GM12878 (cell line): ENCODE data around the gene OR2W1. TPM values are rescaled to one million over a fixed set of nuclear protein-coding genes. Genes with fewer than 3 reads are reported as not detected.

ENCODE experiments used
- ATAC-seq: fragments of 200-7000 bp; cut with Tn5 transposase; 3 replicates; pipeline ENCODE4 v1.9.1; 2020; ENCODE audit warnings: mild to moderate bottlenecking, moderate library complexity
- BruUV-seq: library from RNA; stranded (reverse); fragments of 400-500 nt; replicated peaks from 2 replicates; lab custom pipeline; 2021; lab: Mats Ljungman, UMichigan
- CTCF ChIA-PET: fragments of 300-600 bp; sonication (Branson Sonifier 250); formaldehyde crosslinking; extraction: SDS; loops from one replicate; lab custom pipeline; 2021; ENCODE audit warnings: inconsistent platforms; lab: Yijun Ruan, JAX
- POLR2A ChIA-PET: fragments of 350-600 bp; formaldehyde crosslinking; extraction: SDS; loops from one replicate; lab custom pipeline; 2021; ENCODE audit warnings: inconsistent platforms; lab: Charles Lee
- RAD21 ChIA-PET: fragments of 300-600 bp; sonication (Branson Sonifier 250); formaldehyde crosslinking; loops from one replicate; lab custom pipeline; 2023; ENCODE audit warnings: antibody characterized with exemption; ENCODE audit not compliant: unreplicated experiment; lab: Charles Lee
- SMC1A ChIA-PET: fragments of 300-600 bp; sonication (Branson Sonifier 250); formaldehyde crosslinking; loops from one replicate; lab custom pipeline; 2023; ENCODE audit not compliant: unreplicated experiment, uncharacterized antibody; lab: Charles Lee
- DNase-seq: peaks from one replicate; pipeline ENCODE4 v3.0.0-alpha.2; 2011; ENCODE audit warnings: low read depth, low spot score
- FAIRE-seq: peaks from 3 replicates; lab custom pipeline; 2011; peaks lifted over from hg19 to GRCh38; lab: Jason Lieb, UNC
- H2AFZ ChIP-seq: 2 replicates; pipeline ENCODE4 v1.6.0; 2011; ENCODE audit warnings: low read depth, low read length, control low read depth; ENCODE audit not compliant: control insufficient read depth
- H3K27ac ChIP-seq: 2 replicates; pipeline ENCODE4 v1.5.1; 2011; ENCODE audit warnings: control low read depth; ENCODE audit not compliant: control insufficient read depth, insufficient read depth
- H3K27me3 ChIP-seq, 2 experiments: replicated peaks in 1 of 2; 2 replicates each; pipeline versions ENCODE4 v1.6.0 to v1.6.1; 2011; ENCODE audit warnings: low read length in 1 of 2; ENCODE audit not compliant: control insufficient read depth in 2 of 2, insufficient read depth in 2 of 2
- H3K36me3 ChIP-seq, 2 experiments: 2 replicates each; pipeline ENCODE4 v1.5.1; 2011; ENCODE audit warnings: low read length in 1 of 2; ENCODE audit not compliant: control insufficient read depth in 2 of 2, insufficient read depth in 2 of 2
- H3K4me1 ChIP-seq: 2 replicates; pipeline ENCODE4 v1.6.1; 2011; ENCODE audit warnings: mild to moderate bottlenecking, low read length, moderate library complexity, mixed read lengths; ENCODE audit not compliant: control insufficient read depth, insufficient read depth
- H3K4me2 ChIP-seq: 2 replicates; pipeline ENCODE4 v1.6.0; 2011; ENCODE audit warnings: control low read depth; ENCODE audit not compliant: control insufficient read depth, insufficient read depth
- H3K4me3 ChIP-seq: fragments of 200-600 bp; sonication (generic); 2 replicates; pipeline ENCODE4 v1.5.1; 2016
- H3K79me2 ChIP-seq: 2 replicates; pipeline ENCODE4 v1.6.0; 2011; ENCODE audit warnings: low read length; ENCODE audit not compliant: control insufficient read depth, insufficient read depth
- H3K9ac ChIP-seq: 2 replicates; pipeline ENCODE4 v1.8.0; 2011; ENCODE audit warnings: low read length, control low read depth, mixed read lengths; ENCODE audit not compliant: control insufficient read depth, insufficient read depth
- H3K9me3 ChIP-seq: replicated peaks from 3 replicates; pipeline ENCODE4 v1.5.1; 2011; ENCODE audit warnings: mild to moderate bottlenecking, low read length; ENCODE audit not compliant: control insufficient read depth, insufficient read depth
- H4K20me1 ChIP-seq: 2 replicates; pipeline ENCODE4 v1.6.0; 2011; ENCODE audit not compliant: control insufficient read depth, insufficient read depth
- ATF7 ChIP-seq: fragments of 450-650 bp; IDR thresholded peaks from 2 replicates; pipeline ENCODE4 v1.6.1; 2016; ENCODE audit warnings: low read depth, mild to moderate bottlenecking
- CTCF ChIP-seq, 3 experiments: IDR thresholded peaks in 2 of 3; conservative IDR thresholded peaks in 1 of 3; 2 replicates each; pipeline ENCODE4 v1.5.1; 2011; ENCODE audit warnings: low read depth in 3 of 3, low read length in 3 of 3, mild to moderate bottlenecking in 3 of 3, control low read depth in 2 of 3, moderate library complexity in 2 of 3, inconsistent platforms in 1 of 3, mixed read lengths in 1 of 3; ENCODE audit not compliant: control insufficient read depth in 2 of 3, insufficient read depth in 1 of 3; ENCODE audit errors: extremely low read depth in 1 of 3
- E2F8 ChIP-seq: fragments of 450-650 bp; IDR thresholded peaks from 2 replicates; pipeline ENCODE4 v1.6.1; 2018; ENCODE audit warnings: mild to moderate bottlenecking, low read depth, moderate library complexity; ENCODE audit not compliant: partially characterized antibody
- FOS ChIP-seq: IDR thresholded peaks from 3 replicates; pipeline ENCODE4 v1.6.1; 2011; ENCODE audit warnings: borderline replicate concordance; ENCODE audit not compliant: insufficient read length; ENCODE audit errors: extremely low read depth
- FOXM1 ChIP-seq: IDR thresholded peaks from 2 replicates; pipeline ENCODE4 v1.6.1; 2012; ENCODE audit warnings: low read depth, mild to moderate bottlenecking, inconsistent platforms, low read length, moderate library complexity
- IKZF2 ChIP-seq, 2 experiments: fragments of 450-650 bp; IDR thresholded peaks; 2 replicates each; pipeline ENCODE4 v1.6.1; 2017; ENCODE audit warnings: mild to moderate bottlenecking in 2 of 2, moderate library complexity in 2 of 2
- RAD21 ChIP-seq: IDR thresholded peaks from 2 replicates; pipeline ENCODE4 v1.6.1; 2011; ENCODE audit warnings: mild to moderate bottlenecking, low read depth, low read length, moderate library complexity; ENCODE audit not compliant: insufficient read depth
- SMC3 ChIP-seq: IDR thresholded peaks from 2 replicates; pipeline ENCODE4 v1.6.1; 2011; ENCODE audit warnings: low read length, improper control_type of control experiment, borderline replicate concordance
- SPI1 ChIP-seq: IDR thresholded peaks from 2 replicates; pipeline ENCODE4 v1.6.1; 2011; ENCODE audit warnings: low read depth, mild to moderate bottlenecking, low read length, moderate library complexity, borderline replicate concordance; ENCODE audit not compliant: insufficient read depth
- STAT3 ChIP-seq: IDR thresholded peaks from 2 replicates; pipeline ENCODE4 v1.6.1; 2011; ENCODE audit warnings: low read depth, low read length, improper control_type of control experiment
- YY1 ChIP-seq: IDR thresholded peaks from 2 replicates; pipeline ENCODE4 v1.6.1; 2011; ENCODE audit warnings: low read depth, mild to moderate bottlenecking, low read length
- ZNF592 ChIP-seq: fragments of 450-650 bp; IDR thresholded peaks from 2 replicates; pipeline ENCODE4 v1.6.1; 2017; ENCODE audit warnings: mild to moderate bottlenecking, moderate library complexity
- WGBS: methylation state at CpG from one replicate; pipeline ENCODE4 v1.1.6; 2016; ENCODE audit warnings: low lambda C conversion rate; ENCODE audit not compliant: insufficient replicate concordance, insufficient coverage; ENCODE audit errors: missing lambda C conversion rate; 5-methylcytosine and 5-hydroxymethylcytosine counted together
- in situ Hi-C: fragments of 300-500 bp; cut with MboI; formaldehyde crosslinking; loops from 9 replicates; pipeline ENCODE4 v1.14.3; 2018; ENCODE audit warnings: mixed read lengths
- intact Hi-C: fragments of 100-400 bp; cut with micrococcal nuclease; formaldehyde crosslinking; loops from one replicate; pipeline ENCODE4 v1.14.2; 2022; ENCODE audit not compliant: unreplicated experiment
- polyA plus RNA-seq, 11 experiments: library from polyadenylated mRNA; depleted of rRNA in 4 of 11; unstranded in 6 of 11; stranded (reverse) in 5 of 11; fragments of >200 nt; fragmentation: Nextera tagmentation in 4 of 11; fragmentation: Illumina TruSeq in 1 of 11; extraction: Ambion mirVana in 4 of 11; extraction: Trizol in 1 of 11; gene quantifications; 1 replicate in 1 of 11; 2 replicates in 10 of 11; pipeline versions ENCODE4 v1.2.1 to v1.2.3, GENCODE V29; 2011 to 2016; ENCODE audit warnings: inconsistent platforms in 2 of 11, missing spikeins in 2 of 11, low read depth in 1 of 11
- total RNA-seq, 4 experiments: library from RNA; depleted of rRNA in 3 of 4; stranded (reverse); fragments of >200 nt in 3 of 4; fragmentation: Illumina TruSeq in 1 of 4; extraction: Trizol in 1 of 4; gene quantifications; 2 replicates each; pipeline versions ENCODE4 v1.2.1 to v1.2.3, GENCODE V29; 2013 to 2021

Gene OR2W1
- total and polyA plus RNA-seq, 10 of the 15 experiments (the other 5 are each of a cell fraction or from before 2014, with no cell fraction given), result not detected

GRCh38 chr6:29016559-29017427 is 28.2 kb downstream of the OR2W1 start:
- POLR2A ChIA-PET, result no interaction called here
- no peaks in the 10 kb centered on the region for H4K20me1 ChIP-seq
- CTCF ChIA-PET, result interaction anchor here (0.7 to 4.2 kb wide), 13 partner anchors 15 to 332 kb away, joined by 3 to 89 read pairs (median 4); no protein-coding TSS in a partner anchor
- peak; percentile 93 for FAIRE-seq
- H3K36me3 ChIP-seq, result no peaks in the 10 kb centered on the region
- peak overlapping the region; percentile 77 for H3K4me2 ChIP-seq
- in situ Hi-C loops (loop anchor here (5.0 kb wide), 2 partner anchors 179 to 329 kb away; no protein-coding TSS in a partner anchor), intact Hi-C loops (loop anchor here (1.0 to 5.0 kb wide), 6 partner anchors 34 to 571 kb away; partner anchors contain the start of gene OR2H2)
- peak overlapping the region; percentile 84 for H2AFZ ChIP-seq
- WGBS, result under 1% methylated on average over 41 of the region's 41 CpGs
- no peaks in the 10 kb centered on the region; the same call in 2 of the 3 replicates for H3K9me3 ChIP-seq
- H3K9ac ChIP-seq, result no peak overlapping the region
- SMC1A ChIA-PET, result interaction anchor here (1.2 to 2.2 kb wide), 5 partner anchors 15 to 330 kb away, joined by 3 to 27 read pairs (median 6); no protein-coding TSS in a partner anchor
- peak; percentile 56 for DNase-seq
- RAD21 ChIA-PET, result interaction anchor here (0.7 to 2.2 kb wide), 6 partner anchors 34 to 222 kb away, joined by 3 to 27 read pairs (median 4); no protein-coding TSS in a partner anchor
- no peaks in the 10 kb centered on the region for H3K4me1 ChIP-seq
- ATAC-seq, result peak; percentile 97
- H3K4me3 ChIP-seq, result peak overlapping the region; percentile 53
- BruUV-seq, result no TSS peak
- H3K27ac ChIP-seq, result no peak overlapping the region
- no peaks in the 10 kb centered on the region for H3K79me2 ChIP-seq
- H3K27me3 ChIP-seq, result no peaks in the 10 kb centered on the region; a peak in 2 of 4 replicates
- TF ChIP-seq FOXM1 (peak; percentile 14; the same call in 1 of the 2 replicates), SMC3 (peak; percentile 88), E2F8 (no peak), SPI1 (peak; percentile 76), IKZF2 (IDR thresholded peaks at IDR 0.05) (0 out of 4 replicates have a peak, but pooled peaks of 1 of the 2 experiments have one; percentile 32), FOS (no peak), YY1 (peak; percentile 90), ATF7 (0 out of 2 replicates have a peak, but pooled peaks have one; percentile 12), ZNF592 (no peak), STAT3 (no peak), CTCF (IDR thresholded peaks at IDR 0.05 in 2 of 3, conservative IDR thresholded peaks at IDR 0.05 in 1 of 3; ENCODE audit: control insufficient read depth in 2 of 3, extremely low read depth in 1 of 3, insufficient read depth in 1 of 3, low read depth in 3 of 3, low read length in 3 of 3) (peak; percentile 76 to 89 (median 78)), RAD21 (peak; percentile 75)
